ENCODE measurements around the gene CALN1. TPM values are rescaled to one million over a fixed set of nuclear protein-coding genes. Genes with fewer than 3 reads are reported as not detected.

CALN1 gene
- total and polyA plus RNA-seq, 9 of the 15 experiments (the other 6 are each of a cell fraction or from before 2014, with no cell fraction given): 1.4 to 7.5 (median 3.3) TPM

GRCh38 chr7:71752171-71752935, 659.8 kb downstream of the CALN1 start (continued):
- TF ChIP-seq FOXP4 (CRISPR knock-in tag; IDR thresholded peaks at IDR 0.05; ENCODE audit: borderline replicate concordance) (no peak), BRD9 (IDR thresholded peaks at IDR 0.05; ENCODE audit: low read depth, partially characterized antibody) (no peak), LCOR (CRISPR knock-in tag; IDR thresholded peaks at IDR 0.05) (no peak), FIP1L1 (IDR thresholded peaks at IDR 0.05; ENCODE audit: low read depth, low read length, poor library complexity, severe bottlenecking) (peak; percentile 54), ETV5 (CRISPR knock-in tag; IDR thresholded peaks at IDR 0.05; ENCODE audit: low read depth) (no peak), TBL1XR1 (IDR thresholded peaks at IDR 0.05; ENCODE audit: low read length in 2 of 2) (no peak), SMAD1 (IDR thresholded peaks at IDR 0.05; ENCODE audit: low read depth, low read length, partially characterized antibody) (no peak), GABPA (tag; conservative IDR thresholded peaks at IDR 0.05; ENCODE audit: low read depth) (no peak), SUPT5H (IDR thresholded peaks at IDR 0.05) (no peak), GATAD2B (IDR thresholded peaks at IDR 0.05; ENCODE audit: borderline replicate concordance) (no peak), U2AF2 (optimal IDR thresholded peaks at IDR 0.05; ENCODE audit: low read depth, low read length) (no peak), ID3 (CRISPR knock-in tag; IDR thresholded peaks at IDR 0.05) (no peak), ID3 (tag; IDR thresholded peaks at IDR 0.05) (no peak), DLX4 (CRISPR knock-in tag; IDR thresholded peaks at IDR 0.05) (no peak), ASH1L (IDR thresholded peaks at IDR 0.05; ENCODE audit: borderline replicate concordance, low read depth, partially characterized antibody) (no peak), RBFOX2 (IDR thresholded peaks at IDR 0.05; ENCODE audit: low read depth, low read length) (0 out of 2 replicates have a peak, but pooled peaks have one; percentile 12), ATF3 (IDR thresholded peaks at IDR 0.05) (no peak), ATF3 (CRISPR knock-in tag; conservative IDR thresholded peaks at IDR 0.05) (no peak), ZC3H8 (IDR thresholded peaks at IDR 0.05) (no peak), CTCF (IDR thresholded peaks at IDR 0.05 in 2 of 3, conservative IDR thresholded peaks at IDR 0.05 in 1 of 3; ENCODE audit: insufficient read depth in 2 of 3, low read depth in 1 of 3, low read length in 3 of 3) (peak; percentile 75 to 86 (median 82))
